ENCODE data around the gene STEAP1.
"Not testable (repeated sequence)": the region's sequence is repeated elsewhere in the genome, so short reads cannot be mapped to it uniquely, and the experiment has no call there.

DNA sequence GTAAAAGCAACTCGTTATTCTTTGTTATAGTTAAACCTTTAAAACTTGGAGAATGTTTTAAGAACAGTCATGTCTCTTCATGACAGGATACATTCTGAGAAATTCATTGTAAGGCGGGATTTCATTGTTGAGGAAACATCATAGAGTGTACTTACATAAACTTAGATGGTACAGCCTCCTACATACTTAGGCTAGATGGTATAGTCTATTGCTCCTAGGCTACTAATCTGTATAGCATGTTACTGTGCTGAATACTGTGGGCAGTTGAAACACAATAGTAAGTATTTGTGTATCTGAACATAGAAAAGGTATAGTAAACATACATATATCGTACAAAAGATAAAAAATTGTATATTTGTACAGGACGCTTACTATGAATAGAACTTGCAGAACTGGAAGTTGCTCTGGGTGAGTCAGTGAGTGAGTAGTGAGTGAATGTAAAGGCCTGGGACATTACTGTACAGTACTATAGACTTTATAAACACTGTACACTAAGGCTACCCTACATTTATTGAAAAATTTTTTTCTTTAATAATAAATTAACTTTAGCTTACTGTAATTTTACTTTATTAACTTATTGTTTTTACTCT lies 3.6 kb downstream of the STEAP1 start:
- TF ChIP-seq, protein P1, sequence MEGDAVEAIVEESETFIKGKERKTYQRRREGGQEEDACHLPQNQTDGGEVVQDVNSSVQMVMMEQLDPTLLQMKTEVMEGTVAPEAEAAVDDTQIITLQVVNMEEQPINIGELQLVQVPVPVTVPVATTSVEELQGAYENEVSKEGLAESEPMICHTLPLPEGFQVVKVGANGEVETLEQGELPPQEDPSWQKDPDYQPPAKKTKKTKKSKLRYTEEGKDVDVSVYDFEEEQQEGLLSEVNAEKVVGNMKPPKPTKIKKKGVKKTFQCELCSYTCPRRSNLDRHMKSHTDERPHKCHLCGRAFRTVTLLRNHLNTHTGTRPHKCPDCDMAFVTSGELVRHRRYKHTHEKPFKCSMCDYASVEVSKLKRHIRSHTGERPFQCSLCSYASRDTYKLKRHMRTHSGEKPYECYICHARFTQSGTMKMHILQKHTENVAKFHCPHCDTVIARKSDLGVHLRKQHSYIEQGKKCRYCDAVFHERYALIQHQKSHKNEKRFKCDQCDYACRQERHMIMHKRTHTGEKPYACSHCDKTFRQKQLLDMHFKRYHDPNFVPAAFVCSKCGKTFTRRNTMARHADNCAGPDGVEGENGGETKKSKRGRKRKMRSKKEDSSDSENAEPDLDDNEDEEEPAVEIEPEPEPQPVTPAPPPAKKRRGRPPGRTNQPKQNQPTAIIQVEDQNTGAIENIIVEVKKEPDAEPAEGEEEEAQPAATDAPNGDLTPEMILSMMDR (IDR thresholded peaks at IDR 0.05; ENCODE audit: poor library complexity), result not testable (repeated sequence)
- not testable (repeated sequence) for TF ChIP-seq EZH2 (IDR thresholded peaks at IDR 0.05; ENCODE audit: borderline replicate concordance)
